NB4 (cell line): ENCODE results near the gene ZDHHC22.

Experiments used
- DNase-seq: peaks from one replicate; pipeline ENCODE4 v3.0.0; 2010; ENCODE audit warnings: low read depth
- H3K4me3 ChIP-seq: one replicate; pipeline ENCODE4 v1.5.1; 2011; ENCODE audit warnings: mild to moderate bottlenecking, low read depth, low read length, moderate library complexity
- MYC ChIP-seq: IDR thresholded peaks from 2 replicates; pipeline ENCODE4 v1.6.1; 2011; ENCODE audit warnings: low read depth, low read length
- POLR2A ChIP-seq: IDR thresholded peaks from 2 replicates; pipeline ENCODE4 v1.6.1; 2011; ENCODE audit warnings: mild to moderate bottlenecking; ENCODE audit not compliant: insufficient read length; ENCODE audit errors: extremely low read depth
- TF ChIP-seq, protein P1 (sequence below): IDR thresholded peaks from one replicate; pipeline ENCODE4 v1.5.1; 2012; ENCODE audit warnings: low read depth, low read length
- TF ChIP-seq, protein P2 (sequence below): IDR thresholded peaks from 2 replicates; pipeline ENCODE4 v1.6.1; 2011; ENCODE audit warnings: low read depth, low read length

Gene ZDHHC22

DNA sequence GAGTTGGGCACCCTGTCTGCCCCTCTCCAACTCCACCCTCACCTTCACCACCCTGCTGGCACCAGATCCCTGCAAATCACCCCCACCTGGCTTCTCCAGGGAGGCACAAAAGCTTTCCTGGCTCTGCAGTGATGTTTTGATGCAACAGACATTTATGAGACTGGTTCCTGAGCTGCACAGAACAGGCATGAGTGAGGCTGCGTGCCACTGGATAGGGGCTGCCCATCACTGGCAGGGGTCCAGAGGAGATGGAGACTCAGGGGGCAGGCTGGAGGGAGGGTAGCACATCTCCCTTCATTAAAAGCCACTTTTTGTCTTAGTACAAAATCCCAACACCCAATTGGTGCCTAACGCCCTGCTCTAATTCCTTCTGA lies 17.3 kb upstream of the ZDHHC22 start:
- no peak for DNase-seq
- H3K4me3 ChIP-seq, result no peak overlapping the region
- TF ChIP-seq, protein P1, sequence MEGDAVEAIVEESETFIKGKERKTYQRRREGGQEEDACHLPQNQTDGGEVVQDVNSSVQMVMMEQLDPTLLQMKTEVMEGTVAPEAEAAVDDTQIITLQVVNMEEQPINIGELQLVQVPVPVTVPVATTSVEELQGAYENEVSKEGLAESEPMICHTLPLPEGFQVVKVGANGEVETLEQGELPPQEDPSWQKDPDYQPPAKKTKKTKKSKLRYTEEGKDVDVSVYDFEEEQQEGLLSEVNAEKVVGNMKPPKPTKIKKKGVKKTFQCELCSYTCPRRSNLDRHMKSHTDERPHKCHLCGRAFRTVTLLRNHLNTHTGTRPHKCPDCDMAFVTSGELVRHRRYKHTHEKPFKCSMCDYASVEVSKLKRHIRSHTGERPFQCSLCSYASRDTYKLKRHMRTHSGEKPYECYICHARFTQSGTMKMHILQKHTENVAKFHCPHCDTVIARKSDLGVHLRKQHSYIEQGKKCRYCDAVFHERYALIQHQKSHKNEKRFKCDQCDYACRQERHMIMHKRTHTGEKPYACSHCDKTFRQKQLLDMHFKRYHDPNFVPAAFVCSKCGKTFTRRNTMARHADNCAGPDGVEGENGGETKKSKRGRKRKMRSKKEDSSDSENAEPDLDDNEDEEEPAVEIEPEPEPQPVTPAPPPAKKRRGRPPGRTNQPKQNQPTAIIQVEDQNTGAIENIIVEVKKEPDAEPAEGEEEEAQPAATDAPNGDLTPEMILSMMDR, result no peak
- TF ChIP-seq MYC, result no peak
- no peak for TF ChIP-seq POLR2A
- TF ChIP-seq, protein P2, sequence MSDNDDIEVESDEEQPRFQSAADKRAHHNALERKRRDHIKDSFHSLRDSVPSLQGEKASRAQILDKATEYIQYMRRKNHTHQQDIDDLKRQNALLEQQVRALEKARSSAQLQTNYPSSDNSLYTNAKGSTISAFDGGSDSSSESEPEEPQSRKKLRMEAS, result no peak

DNA sequence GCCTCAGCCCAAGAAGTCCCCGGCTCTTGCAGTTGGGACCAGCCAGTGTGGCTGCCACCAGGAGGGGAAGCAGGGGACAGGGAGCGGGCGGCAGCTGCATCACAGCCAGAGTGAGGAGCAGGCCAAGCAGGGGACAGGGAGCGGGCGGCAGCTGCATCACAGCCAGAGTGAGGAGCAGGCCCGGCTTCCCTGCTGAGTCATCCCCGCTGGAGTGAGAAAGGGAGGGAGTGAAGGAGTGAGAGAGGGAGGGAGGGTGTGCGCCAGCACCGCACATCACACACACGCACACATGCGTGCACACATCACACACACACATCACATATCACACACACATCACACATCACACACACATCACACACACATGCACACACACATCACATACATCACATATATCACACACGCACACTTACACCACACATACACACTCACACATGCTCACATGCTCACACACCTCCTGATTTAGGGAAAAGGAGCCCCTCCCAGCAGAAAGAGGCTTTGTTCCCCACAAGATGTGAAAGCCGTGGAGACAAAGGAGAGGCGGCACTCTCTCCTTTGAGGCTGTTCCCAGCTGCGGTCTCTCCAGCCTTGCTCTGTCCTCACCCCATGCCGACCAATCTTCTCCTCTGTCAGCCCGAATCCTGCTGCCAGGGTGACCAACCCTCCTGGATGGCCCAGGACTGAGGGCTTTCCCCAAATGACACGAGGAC lies 16.7 kb upstream of the ZDHHC22 start:
- TF ChIP-seq MYC, result no peak
- no peak overlapping the region for H3K4me3 ChIP-seq
- DNase-seq, result no peak

DNA sequence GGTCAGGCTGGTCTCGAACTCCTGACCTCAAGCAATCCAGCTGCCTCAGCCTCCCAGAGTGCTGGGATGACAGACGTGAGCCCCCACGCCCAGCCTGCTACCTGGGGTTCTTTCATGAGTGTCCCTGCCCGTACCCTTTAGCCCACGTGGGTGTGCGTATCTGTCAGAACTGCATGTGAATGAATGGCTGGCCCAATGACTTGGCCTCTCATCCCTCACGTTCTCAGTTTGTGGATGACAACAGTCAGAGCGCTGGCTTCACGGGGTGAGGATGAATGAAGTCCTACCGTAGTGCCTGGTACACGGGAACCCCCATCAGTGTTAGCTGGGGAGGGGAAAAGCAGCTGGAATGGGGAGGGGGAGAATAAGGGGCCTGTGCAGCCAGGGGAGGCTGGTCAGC lies 16.1 kb upstream of the ZDHHC22 start:
- no peak for DNase-seq
- H3K4me3 ChIP-seq, result no peak overlapping the region
- no peak for TF ChIP-seq MYC
- no peak for TF ChIP-seq POLR2A
- TF ChIP-seq, protein P1, result no peak
- TF ChIP-seq, protein P2, result no peak

DNA sequence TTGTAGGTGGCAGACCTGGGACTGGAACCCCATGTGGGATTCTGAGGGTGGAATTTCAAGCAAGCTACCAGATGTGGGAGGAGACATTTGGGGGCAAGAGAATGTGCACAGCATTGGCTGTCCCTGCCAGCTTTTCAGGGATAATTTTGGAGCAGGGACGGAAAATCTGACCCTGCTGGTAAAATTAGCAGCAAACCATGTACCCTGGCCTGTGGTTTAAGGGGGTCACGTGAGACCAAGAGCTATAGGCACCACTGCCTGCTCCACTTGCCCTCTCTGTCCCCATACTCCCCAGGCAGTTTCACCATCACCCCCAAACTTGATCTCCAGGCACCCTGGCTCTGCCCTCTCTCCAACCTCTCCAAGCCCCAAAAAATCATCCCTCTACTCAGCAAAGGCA lies 13.5 kb upstream of the ZDHHC22 start:
- DNase-seq, result no peak
- H3K4me3 ChIP-seq, result no peak overlapping the region
- TF ChIP-seq POLR2A, result no peak
- TF ChIP-seq, protein P1, result no peak
- no peak for TF ChIP-seq MYC
- TF ChIP-seq, protein P2, result no peak

DNA sequence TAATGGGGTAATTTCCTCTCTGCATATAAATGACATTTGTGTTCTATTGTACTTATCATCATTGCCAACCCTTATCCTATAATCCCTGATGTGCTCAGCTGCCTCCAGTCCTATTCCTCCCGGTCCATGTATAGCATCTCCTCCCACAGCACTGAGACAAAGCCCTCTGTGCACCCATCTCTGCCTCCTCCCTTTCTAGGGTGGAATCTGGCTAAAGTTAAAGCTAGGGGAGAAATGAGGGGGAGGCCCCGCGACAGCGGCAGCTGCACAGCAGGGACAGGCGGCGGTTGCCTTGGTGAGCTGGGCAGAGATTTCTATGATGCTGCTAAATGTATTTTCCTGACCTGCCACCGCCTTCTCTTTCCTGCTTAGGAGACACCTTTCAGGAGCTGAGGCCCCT lies 12.8 kb upstream of the ZDHHC22 start:
- no peak for DNase-seq
- TF ChIP-seq MYC, result no peak
- TF ChIP-seq, protein P1, result no peak
- TF ChIP-seq, protein P2, result no peak
- no peak for TF ChIP-seq POLR2A
- H3K4me3 ChIP-seq, result no peak overlapping the region

DNA sequence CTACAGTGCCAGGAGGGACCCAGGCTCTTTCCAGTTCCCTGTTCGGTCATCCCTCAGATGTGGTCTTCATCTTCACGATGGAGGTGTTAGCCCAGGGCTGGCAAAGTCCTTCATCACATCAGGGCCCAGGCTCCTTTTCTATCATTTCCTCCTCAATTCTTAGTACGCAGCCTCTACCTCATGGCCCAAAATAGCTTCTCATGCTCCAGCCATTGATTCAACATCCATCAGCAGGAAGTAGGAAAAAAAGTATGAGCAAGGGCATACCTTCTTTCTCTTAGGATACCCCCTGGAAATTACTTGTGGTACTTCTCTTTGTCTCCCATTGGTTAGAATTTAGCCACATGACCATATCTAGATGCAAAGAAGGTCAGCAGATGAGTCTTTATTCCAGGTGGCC lies 12.2 kb upstream of the ZDHHC22 start:
- no peak overlapping the region for H3K4me3 ChIP-seq
- no peak for DNase-seq
- TF ChIP-seq, protein P2, result no peak
- TF ChIP-seq, protein P1, result no peak
- TF ChIP-seq POLR2A (no peak), MYC (no peak)
